SU-DHL-6 (cell line): ENCODE results near the gene ATF6B.

Source experiments
- H2AFZ ChIP-seq: fragments of 200-600 bp; sonication (generic); 2 replicates; pipeline ENCODE4 v1.6.1; 2014; ENCODE audit warnings: low read depth, mild to moderate bottlenecking, moderate library complexity, mixed read lengths, antibody characterized with exemption, low read length; ENCODE audit not compliant: severe bottlenecking
- H3F3A ChIP-seq: fragments of 200-600 bp; shearing (Covaris generic); 2 replicates; pipeline ENCODE4 v1.6.0; 2016; ENCODE audit warnings: antibody characterized with exemption, mild to moderate bottlenecking; ENCODE audit not compliant: insufficient read depth
- H3K27ac ChIP-seq: fragments of 200-600 bp; sonication (generic); 2 replicates; pipeline ENCODE4 v1.5.1; 2016; ENCODE audit warnings: low read depth, mild to moderate bottlenecking, low read length, moderate library complexity, mixed read lengths
- H3K27me3 ChIP-seq: fragments of 200-600 bp; sonication (generic), shearing (Covaris generic); 2 replicates; pipeline ENCODE4 v1.6.0; 2014; ENCODE audit warnings: mild to moderate bottlenecking, low read length
- H3K36me3 ChIP-seq: fragments of 200-600 bp; sonication (generic); 2 replicates; pipeline ENCODE4 v1.6.1; 2014; ENCODE audit warnings: mild to moderate bottlenecking, low read length, mixed read lengths
- H3K4me2 ChIP-seq: fragments of 300-600, 200-600 bp; shearing (Covaris generic), sonication (generic); 2 replicates; pipeline ENCODE4 v1.6.0; 2014; ENCODE audit warnings: low read length, low read depth, mild to moderate bottlenecking; ENCODE audit not compliant: poor library complexity, severe bottlenecking
- H3K4me3 ChIP-seq: fragments of 200-600 bp; sonication (generic); 2 replicates; pipeline ENCODE4 v1.5.1; 2014; ENCODE audit warnings: antibody characterized with exemption, low read length, mild to moderate bottlenecking, mixed read lengths; ENCODE audit not compliant: insufficient read depth, poor library complexity, severe bottlenecking
- H3K79me2 ChIP-seq: fragments of 200-600 bp; sonication (generic); 2 replicates; pipeline ENCODE4 v1.6.1; 2014; ENCODE audit warnings: mild to moderate bottlenecking, low read length, moderate library complexity; ENCODE audit not compliant: insufficient read depth
- H3K9ac ChIP-seq: fragments of 200-600 bp; sonication (generic); 2 replicates; pipeline ENCODE4 v1.7.0; 2014; ENCODE audit warnings: mild to moderate bottlenecking, low read length
- H3K9me2 ChIP-seq: fragments of 200-600 bp; sonication (generic); replicated peaks from 2 replicates; pipeline ENCODE4 v1.6.1; 2014; ENCODE audit warnings: low read length; ENCODE audit not compliant: insufficient read depth
- H3K9me3 ChIP-seq: fragments of 200-600 bp; sonication (generic); 2 replicates; pipeline ENCODE4 v1.6.1; 2014; ENCODE audit warnings: low read length, mixed read lengths; ENCODE audit not compliant: insufficient read depth
- H4K20me1 ChIP-seq: fragments of 200-600 bp; sonication (generic); 2 replicates; pipeline ENCODE4 v1.6.1; 2014; ENCODE audit warnings: low read depth, mild to moderate bottlenecking, antibody characterized with exemption, low read length, moderate library complexity, mixed read lengths
- CTCF ChIP-seq: fragments of 200-600 bp; sonication (generic); IDR thresholded peaks from one replicate; pipeline ENCODE4 v1.5.1; 2017; ENCODE audit warnings: antibody characterized with exemption, mild to moderate bottlenecking, low read length, moderate library complexity; ENCODE audit not compliant: insufficient read depth, poor library complexity, severe bottlenecking
- EZH2phosphoT487 ChIP-seq: fragments of 200-600 bp; sonication (generic), shearing (Covaris generic); conservative IDR thresholded peaks from 2 replicates; pipeline ENCODE4 v1.6.1; 2018; ENCODE audit warnings: mild to moderate bottlenecking, antibody characterized with exemption, low read length, moderate library complexity, mixed read lengths

Gene ATF6B

GRCh38 chr6:32153564-32154513 is 25.8 kb upstream of the ATF6B start, which contains the start of gene PPT2:
TSS of gene PPT2 (plus strand) at chr6:32154141. CDS start at chr6:32154595, 454 bp downstream.
- no peaks in the 10 kb centered on the region for H3K9me2 ChIP-seq
- peak within 1 kb of the TSS; percentile 62 for H3K4me2 ChIP-seq
- peak within 1 kb of the TSS; percentile 78 for H2AFZ ChIP-seq
- peaks cover 8% of the 10 kb centered on the region; the same call in 1 of the 2 replicates for H3F3A ChIP-seq
- peak within 1 kb of the TSS; percentile 61 for H3K9ac ChIP-seq
- H4K20me1 ChIP-seq = no peaks in the 10 kb centered on the region
- H3K9me3 ChIP-seq = no peaks in the 10 kb centered on the region
- TF ChIP-seq EZH2phosphoT487 (no peak), CTCF (no peak)
- peak within 1 kb of the TSS; percentile 61 for H3K4me3 ChIP-seq
- 0 out of 2 replicates have a peak, but pooled peaks cover 3% of the 10 kb centered on the region for H3K36me3 ChIP-seq
- no peak within 1 kb of the TSS for H3K27ac ChIP-seq
- H3K27me3 ChIP-seq = no peaks in the 10 kb centered on the region
- H3K79me2 ChIP-seq = no peaks in the 10 kb centered on the region

- Histone ChIP-seq H3K4me2 (no peak overlapping the region), H2AFZ (peak overlapping the region; percentile 78), H3K9ac (no peak overlapping the region), H3K27ac (no peak overlapping the region), H3K79me2 (no peaks in the 10 kb centered on the region), H3K36me3 (no peaks in the 10 kb centered on the region), H3K9me2 (no peaks in the 10 kb centered on the region), H3K9me3 (no peaks in the 10 kb centered on the region), H4K20me1 (no peaks in the 10 kb centered on the region), H3K27me3 (no peaks in the 10 kb centered on the region), H3F3A (peaks cover 8% of the 10 kb centered on the region; the same call in 1 of the 2 replicates), H3K4me3 (no peak overlapping the region)
- no peak for TF ChIP-seq EZH2phosphoT487
- TF ChIP-seq CTCF = no peak
Measured at GRCh38 chr6:32152769-32153563, 24.9 kb upstream of the ATF6B start.

GRCh38 chr6:32151863-32152768 is 24.1 kb upstream of the ATF6B start, which contains the start of gene PRRT1:
TSS of gene PRRT1 (minus strand) at chr6:32151939. CDS start at chr6:32151827, 112 bp downstream.
- TF ChIP-seq CTCF = no peak
- TF ChIP-seq EZH2phosphoT487 = no peak
- H3K4me2 ChIP-seq = no peak within 1 kb of the TSS
- peaks cover 8% of the 10 kb centered on the region; the same call in 1 of the 2 replicates for H3F3A ChIP-seq
- H3K9me2 ChIP-seq = no peaks in the 10 kb centered on the region
- no peak within 1 kb of the TSS for H2AFZ ChIP-seq
- no peaks in the 10 kb centered on the region for H4K20me1 ChIP-seq
- H3K79me2 ChIP-seq = no peaks in the 10 kb centered on the region
- H3K9ac ChIP-seq = no peak within 1 kb of the TSS
- no peak within 1 kb of the TSS for H3K27ac ChIP-seq
- no peaks in the 10 kb centered on the region for H3K9me3 ChIP-seq
- no peaks in the 10 kb centered on the region for H3K36me3 ChIP-seq
- no peak within 1 kb of the TSS for H3K4me3 ChIP-seq
- H3K27me3 ChIP-seq = no peaks in the 10 kb centered on the region
